ENCODE data around the gene WIF1.

WIF1 gene

DNA sequence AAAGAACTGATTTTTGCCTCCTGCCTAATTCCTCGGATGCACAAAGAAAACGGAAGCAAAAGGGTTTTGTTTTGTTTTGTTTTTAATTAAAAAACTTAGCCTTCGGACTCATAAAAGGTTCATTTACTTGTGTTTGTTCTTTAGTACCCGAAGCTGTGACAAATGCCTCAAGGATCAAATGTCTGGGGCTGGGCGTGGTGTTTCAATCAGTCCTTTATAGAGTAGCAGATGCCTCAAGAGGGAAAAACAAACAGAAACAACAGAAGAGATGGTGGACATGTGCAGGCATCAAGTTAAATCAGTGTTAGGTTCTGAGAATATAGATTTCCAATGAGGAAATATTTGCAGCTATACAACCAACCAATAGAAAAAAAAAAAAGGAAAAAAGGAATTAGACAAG is 1.6 kb upstream of the WIF1 start:
- DNase-seq (ENCODE audit: low spot score): no peak

DNA sequence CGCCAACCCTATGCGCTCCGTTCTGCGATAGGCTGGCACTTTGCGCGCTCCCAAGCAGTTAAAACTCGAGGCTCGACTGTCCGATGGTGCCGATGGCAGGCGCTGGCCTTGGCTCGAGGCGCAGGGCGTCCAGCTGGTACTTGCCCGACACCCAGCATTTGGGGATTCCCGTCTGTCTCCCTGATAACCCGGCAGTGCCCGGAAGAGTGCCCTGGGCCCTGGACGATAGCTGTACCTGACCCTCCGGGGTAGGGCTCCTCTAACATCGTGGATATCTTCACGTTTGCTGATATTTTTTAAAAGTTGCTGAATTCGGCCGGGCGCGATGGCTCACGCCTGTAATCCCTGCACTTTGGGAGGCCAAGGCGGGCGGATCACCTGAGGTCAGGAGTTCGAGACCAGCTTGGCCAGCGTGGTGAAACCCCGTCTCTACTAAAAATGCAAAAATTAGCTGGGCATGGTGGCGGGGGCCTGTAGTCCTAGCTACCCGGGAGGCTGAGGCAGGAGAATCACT is 908 bp upstream of the WIF1 start:
- no peak for DNase-seq (ENCODE audit: low spot score)

DNA sequence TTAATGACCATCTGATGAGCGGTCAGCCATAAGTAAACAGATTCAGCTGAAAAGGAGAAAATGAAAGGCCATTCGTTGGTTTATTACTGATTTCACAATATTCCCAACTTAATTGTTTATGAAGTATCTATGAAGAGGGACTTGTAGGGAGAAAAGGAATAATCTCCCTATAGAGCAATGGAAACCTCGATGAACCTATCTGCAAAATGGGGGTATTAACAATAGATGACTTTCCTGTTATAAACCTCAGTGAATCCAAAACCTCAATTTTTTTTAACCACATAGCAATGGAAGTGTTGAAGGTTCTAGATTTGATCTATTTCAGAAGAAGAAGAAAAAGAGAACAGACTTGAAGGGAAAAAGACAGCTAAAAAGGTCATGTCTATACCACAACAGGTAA is 2.0 kb downstream of the WIF1 start:
- DNase-seq (ENCODE audit: low spot score): no peak

DNA sequence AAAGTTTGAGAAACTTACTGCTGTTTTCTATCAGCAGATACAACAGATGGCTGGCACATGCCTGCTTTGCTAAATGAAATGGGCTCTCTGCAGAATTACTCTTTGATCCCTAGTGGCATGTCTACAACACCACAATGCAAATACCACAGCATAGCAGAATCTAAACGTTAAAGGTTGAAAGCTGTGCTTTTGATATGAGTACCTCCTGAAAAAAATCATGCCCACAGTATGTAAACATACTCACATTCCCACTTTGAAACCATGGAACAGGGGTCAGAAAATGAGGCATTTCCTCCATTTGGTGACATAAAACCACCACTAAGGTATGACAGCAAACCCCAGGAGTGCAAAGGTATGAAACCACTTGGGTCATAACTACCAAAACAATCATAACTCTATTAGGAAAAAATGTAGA is 7.5 kb downstream of the WIF1 start:
- no peak for DNase-seq (ENCODE audit: low spot score)

DNA sequence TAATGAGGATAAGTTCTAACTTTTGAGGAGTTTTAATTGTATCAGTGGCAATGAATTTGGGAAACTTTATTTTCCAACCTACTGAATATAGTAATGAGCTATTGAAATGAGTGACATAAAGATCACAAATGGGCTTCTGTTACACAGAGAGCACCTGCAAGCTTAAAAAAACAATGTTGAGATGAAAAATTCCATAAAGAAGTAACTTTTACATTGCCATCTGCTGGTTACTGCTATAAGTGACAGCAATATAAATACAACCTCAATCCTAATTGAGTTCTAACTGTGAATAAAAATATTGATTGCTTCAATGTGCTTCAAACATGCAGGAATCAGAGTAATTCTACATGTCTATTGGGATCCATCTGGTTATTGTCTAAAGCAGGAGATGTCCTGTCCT is 14.2 kb downstream of the WIF1 start:
- peak; percentile 31 for DNase-seq (ENCODE audit: low spot score)

DNA sequence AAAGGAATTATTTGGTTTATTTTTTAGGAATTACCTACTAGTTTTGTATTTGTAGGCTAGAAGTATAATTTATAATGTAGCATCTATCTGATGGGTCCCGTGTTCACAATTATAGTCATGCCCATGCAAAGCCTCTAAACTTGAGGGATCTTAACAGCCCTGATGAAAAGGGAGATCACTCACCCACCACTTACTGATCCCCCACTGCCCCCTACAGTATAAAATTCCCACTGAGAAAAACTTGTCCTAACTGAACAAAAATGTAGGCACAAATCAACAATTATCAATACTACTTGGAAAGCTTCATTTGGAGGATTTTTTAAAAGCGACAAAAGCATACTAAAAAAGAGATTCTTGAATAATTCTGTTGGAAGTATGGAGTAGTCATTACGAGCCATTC is 21.0 kb downstream of the WIF1 start:
- DNase-seq (ENCODE audit: low spot score): peak; percentile 25

DNA sequence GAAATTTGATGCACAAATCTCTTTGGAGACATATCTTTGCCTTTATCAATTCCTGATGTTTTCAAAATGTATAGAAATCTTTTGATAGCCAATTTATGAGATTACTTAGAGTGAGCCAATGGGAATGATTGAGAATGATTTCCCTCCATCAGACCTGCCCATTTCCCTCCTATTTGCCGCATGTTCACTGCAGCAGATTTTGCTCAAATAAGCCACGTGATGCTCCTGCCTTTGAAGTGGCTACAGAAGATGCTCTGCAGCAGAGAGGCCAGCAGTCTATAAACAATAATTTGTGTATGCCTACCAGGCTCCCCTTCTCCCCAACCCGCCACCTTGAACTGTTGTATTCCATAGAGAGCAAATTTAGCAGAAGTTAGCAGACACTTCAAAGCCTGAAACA is 21.9 kb downstream of the WIF1 start:
- no peak for DNase-seq (ENCODE audit: low spot score)

DNA sequence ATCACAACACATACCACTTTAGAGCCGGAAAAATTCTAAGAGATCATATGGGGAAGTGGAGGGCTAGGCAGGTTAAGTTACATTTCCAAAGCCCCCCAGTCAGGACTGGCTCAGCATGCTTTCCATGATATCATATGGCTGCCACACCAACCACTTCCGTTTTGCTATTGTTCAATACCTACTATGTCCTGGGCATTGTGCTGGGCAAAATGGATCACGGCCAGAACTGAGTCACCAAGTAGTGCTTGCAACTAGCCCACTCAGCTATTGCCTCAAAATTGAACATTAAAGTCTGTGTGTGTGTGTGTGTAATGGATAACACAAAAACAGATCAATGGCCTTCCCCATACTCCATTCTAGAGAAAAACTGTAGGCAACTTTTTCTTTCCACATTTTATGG is 22.7 kb downstream of the WIF1 start:
- DNase-seq (ENCODE audit: low spot score): no peak

DNA sequence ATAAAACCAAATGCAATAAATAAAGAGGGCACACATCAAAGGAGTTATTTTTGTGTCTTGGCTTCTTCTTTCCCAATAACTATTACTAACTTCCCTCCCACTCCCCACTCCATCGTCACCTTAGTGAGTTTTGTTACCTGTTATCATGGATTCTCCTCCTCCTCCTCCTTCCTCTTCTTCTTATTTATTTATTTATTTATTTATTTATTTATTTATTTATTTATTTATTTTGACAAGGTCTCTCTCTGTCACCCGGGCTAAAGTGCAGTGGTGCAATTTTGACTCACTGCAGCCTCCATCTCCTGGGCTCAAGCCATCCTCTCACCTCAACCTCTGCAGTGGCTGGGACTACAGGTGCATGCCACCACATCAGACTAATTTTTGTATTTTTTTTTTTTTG is 26.4 kb downstream of the WIF1 start:
- no peak for DNase-seq (ENCODE audit: low spot score)

DNA sequence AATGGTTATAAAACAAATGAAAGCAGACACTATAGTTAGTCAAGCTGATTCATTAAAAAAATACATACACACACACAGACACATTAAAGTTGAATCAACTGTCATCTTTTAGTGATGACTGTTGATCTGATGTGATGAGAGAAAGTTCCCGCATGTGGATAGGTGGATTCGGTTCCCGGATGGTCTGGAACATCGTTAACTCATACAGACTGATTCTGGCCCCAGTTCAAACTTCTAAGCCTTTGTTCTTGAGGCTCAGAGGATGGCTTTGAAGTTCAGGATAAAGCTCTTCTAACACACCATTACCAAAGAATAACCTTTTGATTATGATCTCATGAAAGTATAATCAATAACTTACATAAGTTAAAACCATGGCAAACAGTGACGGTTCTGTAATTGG is 27.5 kb downstream of the WIF1 start:
- DNase-seq (ENCODE audit: low spot score): no peak

DNA sequence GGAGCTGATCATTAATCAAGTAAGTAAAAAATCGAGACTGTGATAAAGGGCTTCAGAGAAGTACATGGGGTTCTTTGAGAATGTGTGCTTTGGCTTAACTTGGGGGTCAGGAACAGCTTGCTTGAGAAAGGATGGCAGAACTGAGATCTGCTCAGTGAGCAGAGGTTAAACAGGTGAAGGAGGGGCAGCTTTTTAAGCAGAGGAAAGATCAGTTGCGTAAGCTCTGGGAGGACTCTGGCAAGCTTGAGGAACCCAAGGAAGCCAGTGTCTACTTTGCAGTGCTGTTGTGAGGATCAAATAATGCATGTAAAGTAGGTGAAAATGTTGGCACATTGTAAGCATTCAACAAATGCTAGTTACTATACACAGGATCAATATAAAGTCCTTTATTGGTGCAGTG is 30.6 kb downstream of the WIF1 start:
- no peak for DNase-seq (ENCODE audit: low spot score)

DNA sequence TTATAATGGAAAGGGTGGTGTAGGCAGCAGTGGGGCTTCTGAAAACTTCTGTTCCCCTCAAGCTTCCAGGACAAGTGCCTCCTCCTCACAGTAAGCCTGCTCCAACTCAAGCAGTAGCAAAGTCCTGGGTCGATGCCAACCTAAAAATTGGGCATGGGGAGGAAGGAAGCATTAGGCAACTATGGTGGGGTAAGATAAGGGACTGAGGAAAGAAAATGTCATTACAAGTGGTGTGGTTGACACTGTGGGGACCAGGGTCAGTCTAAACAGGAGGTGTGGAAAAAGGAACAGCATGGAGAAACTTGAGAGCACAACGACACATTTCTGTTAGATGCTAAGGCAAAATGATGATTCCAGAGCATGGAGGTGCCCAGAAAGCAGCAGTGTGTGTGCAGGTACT is 34.9 kb downstream of the WIF1 start:
- DNase-seq (ENCODE audit: low spot score): no peak

DNA sequence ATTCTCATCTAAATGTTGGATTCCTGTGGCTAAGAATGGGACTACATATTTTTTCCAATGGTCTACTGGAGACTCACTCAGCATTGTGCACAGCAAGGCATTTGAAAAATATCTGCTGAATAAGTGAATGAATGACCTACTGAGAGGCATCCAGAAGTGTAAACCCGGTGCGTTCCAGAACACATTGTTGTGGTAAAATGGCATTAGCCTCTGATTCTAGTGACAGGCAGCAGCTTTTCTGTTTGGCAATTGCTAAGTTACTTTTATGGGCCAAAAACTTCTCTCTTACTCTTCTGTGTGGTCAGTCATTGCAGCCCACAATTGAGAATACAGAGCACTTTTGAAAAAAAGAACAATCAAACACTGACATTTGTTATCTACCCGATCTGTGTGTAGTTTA is 36.5 kb downstream of the WIF1 start:
- no peak for DNase-seq (ENCODE audit: low spot score)

DNA sequence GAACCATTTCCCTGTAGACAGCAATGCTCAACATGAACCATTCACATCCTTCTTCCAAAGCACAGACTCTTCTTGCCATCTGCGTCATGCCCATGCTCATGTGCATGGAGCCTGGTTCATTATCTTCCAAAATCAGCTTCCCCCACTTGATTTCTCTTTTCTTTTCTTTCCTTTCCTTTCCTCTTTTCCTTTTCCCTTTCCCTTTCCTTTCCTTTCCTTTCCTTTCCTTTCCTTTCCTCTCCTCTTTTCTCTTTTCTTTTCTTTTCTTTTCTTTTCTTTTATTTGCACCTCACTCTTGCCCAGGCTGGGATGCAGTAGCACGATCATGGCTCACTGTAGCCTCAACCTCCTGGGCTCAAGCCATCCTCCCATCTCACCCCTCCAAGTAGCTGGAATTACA is 37.5 kb downstream of the WIF1 start:
- DNase-seq (ENCODE audit: low spot score): no peak

DNA sequence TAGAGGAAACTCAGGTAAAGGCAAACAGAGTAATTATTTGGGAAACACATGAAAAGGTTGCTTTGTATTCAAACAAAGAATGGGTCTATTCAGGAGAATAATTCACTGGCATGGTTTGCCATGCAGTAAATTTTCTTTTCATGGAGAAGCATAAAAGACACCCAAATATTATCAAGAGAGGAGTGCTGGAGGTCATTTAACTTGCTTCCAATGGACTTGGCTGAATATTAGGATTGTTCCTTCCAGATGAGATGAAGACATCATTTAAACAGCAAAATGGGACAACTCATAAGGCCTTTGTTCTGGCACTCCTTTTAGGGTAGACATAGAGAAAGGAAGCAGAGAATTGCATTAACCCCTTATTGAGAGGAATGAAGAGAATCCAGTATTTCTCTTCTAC is 38.7 kb downstream of the WIF1 start:
- no peak for DNase-seq (ENCODE audit: low spot score)

DNA sequence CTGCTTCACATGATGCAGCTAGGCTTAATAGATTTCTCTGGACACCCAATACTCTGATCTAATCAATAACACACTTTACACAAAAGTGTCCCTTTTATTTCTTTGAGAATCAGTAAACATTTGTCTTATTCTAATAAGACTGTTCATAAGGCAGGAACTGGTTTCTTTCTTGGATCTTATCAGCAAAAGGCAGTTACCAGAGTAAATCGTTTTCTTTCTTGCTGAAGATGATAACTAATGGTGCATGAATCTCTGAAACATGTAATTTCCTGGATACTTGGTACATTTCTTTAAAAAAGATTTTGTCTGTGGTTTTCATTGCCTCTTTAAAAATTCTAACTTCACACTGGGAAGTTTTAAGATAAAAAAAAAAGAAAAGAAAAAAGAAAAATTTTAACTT is 39.6 kb downstream of the WIF1 start:
- no peak for DNase-seq (ENCODE audit: low spot score)

DNA sequence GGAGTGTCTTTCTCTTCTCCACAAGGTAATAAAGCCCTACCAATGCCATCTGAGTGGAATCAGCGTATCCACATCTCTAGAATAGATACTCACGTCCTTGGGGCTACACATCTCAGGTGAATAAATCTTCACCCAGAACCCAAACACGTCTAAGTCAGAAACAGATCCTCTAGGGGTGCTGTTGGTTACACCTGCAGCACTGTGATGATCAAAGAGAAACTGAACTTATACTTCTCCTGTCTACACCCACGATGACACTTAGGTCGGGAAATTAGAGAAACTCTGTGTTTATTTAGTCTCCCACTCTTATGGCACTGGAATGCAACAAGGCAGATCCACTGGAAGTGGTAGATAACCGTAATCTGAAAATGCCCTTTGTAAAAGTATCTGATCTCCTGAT is 46.2 kb downstream of the WIF1 start:
- peak; percentile 19 for DNase-seq (ENCODE audit: low spot score)

DNA sequence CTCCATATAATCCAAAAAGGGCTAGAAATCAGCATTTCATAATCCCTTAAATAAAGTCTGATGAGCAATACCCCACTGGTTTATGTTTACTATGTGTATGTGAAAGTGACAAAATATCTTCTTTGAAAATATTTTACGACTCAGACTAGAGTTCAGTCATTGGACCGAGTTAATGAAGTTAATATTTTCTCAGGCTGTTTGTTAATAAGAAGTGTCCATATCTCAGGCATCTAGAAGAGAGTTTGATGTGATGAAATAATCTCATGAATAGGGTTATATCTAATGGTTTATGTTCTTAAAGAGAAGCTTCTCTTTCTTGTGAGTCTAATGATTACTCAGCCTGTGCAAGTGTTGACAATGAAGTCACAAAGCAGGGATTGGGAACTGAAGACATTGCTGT is 51.8 kb downstream of the WIF1 start:
- DNase-seq (ENCODE audit: low spot score): no peak

DNA sequence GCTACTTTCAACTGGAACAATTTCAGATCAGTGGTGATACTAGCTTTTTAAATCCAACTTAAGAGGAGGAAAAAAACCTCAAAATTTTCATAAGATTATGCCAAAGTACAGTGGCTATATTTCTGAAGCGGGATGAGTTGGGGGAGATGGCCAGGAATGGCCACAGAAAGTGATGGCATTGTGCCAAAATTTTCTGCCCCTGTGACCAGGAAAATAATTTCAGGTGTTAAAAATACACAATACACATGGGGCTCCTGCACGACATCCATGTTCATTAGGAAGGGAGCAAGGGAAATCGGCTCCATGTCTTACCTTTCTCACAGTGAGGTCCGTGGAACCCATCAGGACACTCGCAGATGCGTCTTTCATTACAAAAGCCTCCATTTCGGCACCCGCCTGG is 53.7 kb downstream of the WIF1 start:
- DNase-seq (ENCODE audit: low spot score): no peak

DNA sequence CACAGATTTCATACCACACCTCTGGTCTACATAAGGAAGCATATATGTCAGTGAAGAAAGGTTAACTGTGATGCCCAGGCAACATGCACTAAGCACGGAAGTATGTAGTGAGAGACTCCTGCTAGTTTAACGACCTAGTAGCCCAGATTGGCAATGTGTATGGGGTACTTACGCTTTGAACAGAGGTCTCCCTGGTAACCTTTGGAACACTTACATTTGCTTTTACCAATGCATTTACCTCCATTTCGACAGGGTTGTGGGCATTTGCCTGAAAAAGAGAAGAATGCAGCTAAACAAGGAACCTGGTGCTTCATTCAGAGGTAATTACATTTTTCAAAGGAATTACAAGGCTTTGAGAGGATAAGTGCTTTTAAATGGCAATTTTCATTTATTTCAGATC is 65.2 kb downstream of the WIF1 start:
- peak; percentile 20 for DNase-seq (ENCODE audit: low spot score)

DNA sequence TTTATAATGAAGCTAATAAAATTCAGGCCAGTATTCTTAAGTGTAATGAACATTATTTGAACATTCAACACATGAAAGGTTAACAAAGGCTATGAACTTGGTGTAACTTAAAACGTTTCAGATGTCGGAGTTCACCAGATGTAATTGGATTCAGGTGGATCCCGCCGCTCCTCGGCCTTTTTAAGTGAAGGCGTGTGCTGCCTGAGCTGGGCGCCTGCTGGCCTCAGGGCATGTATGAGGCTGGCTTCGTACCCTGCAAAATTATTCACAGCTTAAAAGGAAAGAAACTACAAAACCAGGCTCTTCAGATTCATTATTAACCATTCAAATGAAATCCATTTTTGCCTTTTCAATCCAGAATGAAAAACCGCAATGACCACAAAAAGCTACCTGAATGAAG is 69.9 kb downstream of the WIF1 start:
- no peak for DNase-seq (ENCODE audit: low spot score)

DNA sequence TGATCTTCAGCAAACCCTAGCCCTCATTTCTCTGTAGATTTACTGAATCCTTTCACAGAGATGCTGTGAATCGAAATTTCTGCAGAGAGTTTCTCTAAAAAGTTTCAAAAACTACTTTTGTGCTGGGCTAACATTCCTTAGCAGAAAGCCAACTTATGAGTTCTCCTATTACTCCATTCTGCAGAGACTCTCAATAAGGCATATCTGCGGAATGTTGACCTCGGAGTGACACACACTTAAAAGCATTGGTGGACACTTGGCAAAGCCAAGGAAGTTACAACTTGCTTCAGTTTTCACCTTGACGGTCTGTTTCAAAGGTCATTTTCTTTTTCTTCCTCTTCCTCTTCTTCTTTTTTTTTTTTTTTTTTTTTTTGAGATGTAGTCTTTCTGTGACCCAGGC is 75.8 kb downstream of the WIF1 start:
- no peak for DNase-seq (ENCODE audit: low spot score)

DNA sequence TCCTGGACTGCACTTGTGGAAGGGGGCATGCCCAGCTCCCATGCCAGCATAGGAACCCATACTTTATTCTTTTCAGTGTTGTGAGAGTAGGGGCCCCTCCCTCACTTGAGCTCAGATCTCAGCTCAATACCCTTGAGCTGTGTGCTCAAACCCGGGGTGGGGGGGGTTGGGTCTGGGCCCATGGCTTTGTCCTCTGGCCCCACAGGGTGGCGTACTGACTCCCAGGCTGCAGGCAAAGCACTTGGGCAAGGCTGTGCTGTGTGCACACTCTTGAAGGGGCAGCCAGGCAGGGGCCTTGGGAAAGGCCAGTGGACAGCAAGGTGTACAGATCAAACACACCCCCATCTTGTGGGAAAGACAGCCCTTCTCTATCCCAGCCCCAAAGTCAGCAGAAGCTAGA is 81.8 kb downstream of the WIF1 start:
- DNase-seq (ENCODE audit: low spot score): peak; percentile 37

DNA sequence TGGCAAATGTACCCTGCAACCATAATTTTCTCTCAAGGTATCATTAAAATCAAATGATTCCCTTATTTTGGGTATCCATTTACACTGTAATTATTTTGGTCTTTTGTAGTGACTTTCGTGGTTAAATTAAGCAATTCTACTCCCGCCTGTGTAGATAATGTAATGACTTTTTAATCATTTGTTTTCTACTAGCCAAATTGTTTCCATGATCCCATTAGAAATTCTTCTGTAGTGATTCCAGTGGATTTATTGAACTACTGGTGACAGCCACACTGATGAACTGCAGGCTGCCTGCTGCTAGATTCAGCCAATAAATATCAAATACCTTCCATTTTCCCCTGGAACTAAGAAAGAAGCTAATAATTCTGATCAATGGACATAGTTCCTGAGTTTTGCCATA is 96.0 kb downstream of the WIF1 start:
- no peak for DNase-seq (ENCODE audit: low spot score)

DNA sequence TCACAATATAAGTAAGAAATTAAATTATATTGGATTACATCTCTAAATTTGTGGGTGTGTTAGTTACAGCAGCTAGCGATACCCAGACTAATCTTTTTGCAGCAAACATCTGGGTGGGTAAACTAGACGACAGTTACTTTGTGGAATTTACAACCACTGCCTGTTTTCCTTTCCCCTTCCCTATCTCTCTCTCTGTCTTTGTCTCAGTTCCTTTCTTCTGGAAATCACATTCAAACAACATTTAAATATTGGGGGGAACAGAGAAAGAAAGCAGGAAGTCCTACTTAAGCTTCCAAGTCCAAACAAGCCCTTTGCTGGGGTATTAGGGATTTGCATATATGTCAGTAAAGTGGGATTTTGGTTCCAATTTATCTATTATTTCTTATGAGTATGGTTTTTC is 97.6 kb downstream of the WIF1 start:
- no peak for DNase-seq (ENCODE audit: low spot score)

All from iPS-NIHi11 (cell line).